ENCODE data around the gene GUCA2B.

GRCh38 chr1:42133390-42133789 lies 19.8 kb upstream of the GUCA2B start:
- TF ChIP-seq CTCF (IDR thresholded peaks at IDR 0.05; ENCODE audit: poor library complexity) (no peak), EZH2phosphoT487 (IDR thresholded peaks at IDR 0.05; ENCODE audit: low read depth, severe bottlenecking, unreplicated experiment) (no peak)

All from hepatocyte (in vitro differentiated cells).